GM23338 (cell line): ENCODE data around the gene IL22. TPM values are rescaled to one million over a fixed set of nuclear protein-coding genes. Genes with fewer than 3 reads are reported as not detected.

Source experiments
- ATAC-seq: fragments of 200-7000 bp; cut with Tn5 transposase; 3 replicates; pipeline ENCODE4 v1.9.1; 2020
- DNase-seq: peaks from one replicate; pipeline ENCODE4 v3.0.0-alpha.2; 2015; ENCODE audit warnings: low spot score
- H2AFZ ChIP-seq: fragments of 200-600 bp; sonication (generic); 2 replicates; pipeline ENCODE4 v1.8.0; 2016; ENCODE audit warnings: antibody characterized with exemption, mild to moderate bottlenecking, moderate library complexity
- H3F3A ChIP-seq: fragments of 200-600 bp; sonication (generic); replicated peaks from 2 replicates; pipeline ENCODE4 v1.8.0; 2017; ENCODE audit warnings: antibody characterized with exemption, mixed run types, low read depth
- H3K27ac ChIP-seq: fragments of 200-600 bp; sonication (generic); 2 replicates; pipeline ENCODE4 v1.6.1; 2016; ENCODE audit warnings: low read depth
- H3K27me3 ChIP-seq: fragments of 200-600 bp; sonication (generic); 2 replicates; pipeline ENCODE4 v1.8.0; 2016; ENCODE audit warnings: mild to moderate bottlenecking, mixed run types, moderate library complexity; ENCODE audit not compliant: insufficient read depth
- H3K36me3 ChIP-seq: fragments of 200-600 bp; sonication (generic); 2 replicates; pipeline ENCODE4 v1.8.0; 2016; ENCODE audit warnings: mild to moderate bottlenecking; ENCODE audit not compliant: insufficient read depth
- H3K4me1 ChIP-seq: fragments of 200-600 bp; sonication (generic); 2 replicates; pipeline ENCODE4 v1.8.0; 2016; ENCODE audit warnings: mild to moderate bottlenecking, moderate library complexity; ENCODE audit not compliant: insufficient read depth
- H3K4me2 ChIP-seq: fragments of 200-600 bp; sonication (generic); 2 replicates; pipeline ENCODE4 v1.7.1; 2017; ENCODE audit warnings: mixed run types
- H3K4me3 ChIP-seq: fragments of 200-600 bp; sonication (generic); 2 replicates; pipeline ENCODE4 v1.6.1; 2016; ENCODE audit warnings: mixed run types
- H3K79me2 ChIP-seq: fragments of 200-600 bp; sonication (generic); replicated peaks from 2 replicates; pipeline ENCODE4 v1.8.0; 2017; ENCODE audit warnings: mild to moderate bottlenecking; ENCODE audit not compliant: insufficient read depth
- H3K9me2 ChIP-seq: fragments of 200-600 bp; sonication (generic); 2 replicates; pipeline ENCODE4 v1.8.0; 2017; ENCODE audit not compliant: insufficient read depth
- H4K20me1 ChIP-seq: fragments of 200-600 bp; sonication (generic); replicated peaks from 2 replicates; pipeline ENCODE4 v1.8.0; 2017; ENCODE audit warnings: mild to moderate bottlenecking; ENCODE audit not compliant: insufficient read depth
- H3K27ac Mint-ChIP-seq: 2 replicates; pipeline ENCODE4 v1.8.0; 2020; ENCODE audit warnings: inconsistent platforms, mild to moderate bottlenecking, moderate library complexity, mixed read lengths
- H3K27me3 Mint-ChIP-seq: 3 replicates; pipeline ENCODE4 v1.8.0; 2022; ENCODE audit warnings: low read depth, mild to moderate bottlenecking, moderate library complexity, mixed read lengths, inconsistent platforms; ENCODE audit not compliant: insufficient read depth, poor library complexity
- H3K36me3 Mint-ChIP-seq: 3 replicates; pipeline ENCODE4 v1.8.0; 2021; ENCODE audit warnings: low read depth, mild to moderate bottlenecking, inconsistent platforms, moderate library complexity, mixed read lengths
- H3K4me1 Mint-ChIP-seq: 3 replicates; pipeline ENCODE4 v1.8.0; 2020; ENCODE audit warnings: mild to moderate bottlenecking, inconsistent platforms, mixed read lengths
- H3K4me3 Mint-ChIP-seq: 3 replicates; pipeline ENCODE4 v1.8.0; 2021; ENCODE audit warnings: moderate library complexity, mild to moderate bottlenecking, inconsistent platforms, mixed read lengths
- H3K9me3 Mint-ChIP-seq: 3 replicates; pipeline ENCODE4 v1.8.0; 2020; ENCODE audit warnings: moderate library complexity, mild to moderate bottlenecking, inconsistent platforms, mixed read lengths
- CREB1 ChIP-seq: fragments of 250-450 bp; sonication (Bioruptor Pico); IDR thresholded peaks from 2 replicates; pipeline ENCODE4 v1.5.0; 2020; ENCODE audit warnings: low read depth, mild to moderate bottlenecking, moderate library complexity
- CTCF ChIP-seq, 2 experiments: fragments of 200-600 bp in 1 of 2; sonication (generic) in 1 of 2; conservative IDR thresholded peaks; 2 replicates each; pipeline versions ENCODE4 v1.5.1 to v1.6.1; 2016 to 2017; ENCODE audit warnings: antibody characterized with exemption in 2 of 2, low read depth in 2 of 2, mild to moderate bottlenecking in 2 of 2, moderate library complexity in 1 of 2
- ETS1 ChIP-seq: IDR thresholded peaks from 2 replicates; pipeline ENCODE4 v1.6.1; 2016; ENCODE audit warnings: antibody characterized with exemption
- EZH2 ChIP-seq: fragments of 200-600 bp; sonication (generic); IDR thresholded peaks from one replicate; pipeline ENCODE4 v1.8.0; 2017; ENCODE audit warnings: antibody characterized with exemption, mild to moderate bottlenecking, low read depth; ENCODE audit not compliant: unreplicated experiment
- EZH2phosphoT487 ChIP-seq: fragments of 200-600 bp; sonication (generic); IDR thresholded peaks from one replicate; pipeline ENCODE4 v1.8.1; 2018; ENCODE audit warnings: antibody characterized with exemption; ENCODE audit not compliant: unreplicated experiment
- JUNB ChIP-seq: IDR thresholded peaks from one replicate; pipeline ENCODE4 v1.6.1; 2016; ENCODE audit warnings: antibody characterized with exemption; ENCODE audit not compliant: unreplicated experiment
- NANOG ChIP-seq: IDR thresholded peaks from 2 replicates; pipeline ENCODE4 v1.6.1; 2016; ENCODE audit warnings: antibody characterized with exemption, borderline replicate concordance
- POLR2AphosphoS5 ChIP-seq: IDR thresholded peaks from 2 replicates; pipeline ENCODE4 v1.6.1; 2016; ENCODE audit warnings: antibody characterized with exemption, low read depth
- STAT1 ChIP-seq: IDR thresholded peaks from one replicate; pipeline ENCODE4 v1.6.1; 2016; ENCODE audit warnings: antibody characterized with exemption; ENCODE audit not compliant: unreplicated experiment
- ZNF114 ChIP-seq: fragments of 250-450 bp; sonication (Bioruptor Pico); IDR thresholded peaks from 2 replicates; pipeline ENCODE4 v1.5.0; 2020; ENCODE audit warnings: mild to moderate bottlenecking, moderate library complexity
- ZNF331 ChIP-seq: fragments of 250-450 bp; sonication (Bioruptor Pico); IDR thresholded peaks from 2 replicates; pipeline ENCODE4 v1.5.0; 2020; ENCODE audit warnings: low read depth, mild to moderate bottlenecking, moderate library complexity
- ZNF462 ChIP-seq: fragments of 250-450 bp; sonication (Bioruptor Pico); IDR thresholded peaks from 2 replicates; pipeline ENCODE4 v1.5.0; 2020; ENCODE audit warnings: mild to moderate bottlenecking, moderate library complexity
- polyA plus RNA-seq: library from polyadenylated mRNA; unstranded; fragments of >200 nt; fragmentation: Nextera tagmentation; extraction: Ambion mirVana; gene quantifications from 2 replicates; pipeline ENCODE4 v1.2.1, GENCODE V29; 2016
- total RNA-seq: library from RNA; depleted of rRNA; stranded (reverse); fragments of >200 nt; shearing (Covaris generic); gene quantifications from 2 replicates; pipeline ENCODE4 v1.2.3, GENCODE V29; 2014
- TF ChIP-seq, protein P1 (sequence below): IDR thresholded peaks from one replicate; pipeline ENCODE4 v1.6.1; 2018; ENCODE audit warnings: antibody characterized with exemption; ENCODE audit not compliant: unreplicated experiment

The IL22 gene
- total and polyA plus RNA-seq, 2 experiments from 2014 or later: not detected

DNA sequence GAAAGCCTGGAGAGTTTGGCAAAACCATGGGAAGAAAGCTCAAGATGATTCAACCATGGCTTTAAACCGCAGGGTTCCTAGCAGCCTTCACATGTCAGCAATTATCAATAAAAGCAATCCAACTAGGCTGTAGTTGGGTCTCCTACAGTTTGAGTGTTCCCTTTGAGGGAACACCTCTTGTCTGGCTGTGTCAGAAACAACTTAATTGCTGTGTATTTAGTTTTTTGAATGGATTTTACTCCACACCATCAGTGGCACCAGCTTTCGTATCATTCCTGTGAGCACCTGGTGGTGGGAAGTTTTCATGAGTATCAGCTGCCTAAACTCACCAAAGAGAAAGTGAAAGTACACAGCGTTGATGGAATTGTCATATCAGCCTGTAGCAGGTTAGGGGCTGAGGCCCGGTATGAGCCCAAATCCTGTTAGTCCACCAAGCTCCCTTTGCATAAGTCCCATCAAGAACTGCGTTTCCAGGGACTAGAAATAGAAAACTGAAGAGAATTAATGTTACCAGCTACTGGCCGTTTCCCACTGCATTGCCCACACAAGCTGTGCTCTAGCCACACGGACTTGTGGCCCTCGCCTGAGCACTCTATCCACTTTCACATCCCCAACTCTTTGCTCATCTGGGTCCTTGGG is 16.9 kb downstream of the IL22 start:
- Histone ChIP-seq H3K9me2 (no peaks in the 10 kb centered on the region), H3F3A (no peaks in the 10 kb centered on the region), H3K27ac (no peak overlapping the region), H3K4me1 (no peaks in the 10 kb centered on the region), H3K4me3 (no peak overlapping the region), H2AFZ (peak overlapping the region; percentile 1; the same call in 1 of the 2 replicates), H3K4me2 (no peak overlapping the region), H3K36me3 (no peaks in the 10 kb centered on the region), H3K79me2 (no peaks in the 10 kb centered on the region), H3K27me3 (no peaks in the 10 kb centered on the region), H4K20me1 (no peaks in the 10 kb centered on the region)
- Mint-ChIP-seq H3K9me3 (no peaks in the 10 kb centered on the region), H3K4me3 (no peak overlapping the region), H3K27me3 (no peaks in the 10 kb centered on the region), H3K36me3 (no peaks in the 10 kb centered on the region), H3K27ac (no peak overlapping the region), H3K4me1 (no peaks in the 10 kb centered on the region; the same call in 1 of the 3 replicates)
- DNase-seq (no peak), ATAC-seq (no peak)
- TF ChIP-seq ETS1 (no peak), EZH2phosphoT487 (no peak), JUNB (no peak), EZH2 (no peak), ZNF331 (CRISPR knock-in tag) (no peak), ZNF114 (CRISPR knock-in tag) (no peak), NANOG (no peak), CTCF (conservative IDR thresholded peaks at IDR 0.05; ENCODE audit: low read depth in 2 of 2) (no peak), STAT1 (no peak), ZNF462 (no peak), POLR2AphosphoS5 (no peak), CREB1 (CRISPR knock-in tag) (no peak)
- TF ChIP-seq, protein P1, sequence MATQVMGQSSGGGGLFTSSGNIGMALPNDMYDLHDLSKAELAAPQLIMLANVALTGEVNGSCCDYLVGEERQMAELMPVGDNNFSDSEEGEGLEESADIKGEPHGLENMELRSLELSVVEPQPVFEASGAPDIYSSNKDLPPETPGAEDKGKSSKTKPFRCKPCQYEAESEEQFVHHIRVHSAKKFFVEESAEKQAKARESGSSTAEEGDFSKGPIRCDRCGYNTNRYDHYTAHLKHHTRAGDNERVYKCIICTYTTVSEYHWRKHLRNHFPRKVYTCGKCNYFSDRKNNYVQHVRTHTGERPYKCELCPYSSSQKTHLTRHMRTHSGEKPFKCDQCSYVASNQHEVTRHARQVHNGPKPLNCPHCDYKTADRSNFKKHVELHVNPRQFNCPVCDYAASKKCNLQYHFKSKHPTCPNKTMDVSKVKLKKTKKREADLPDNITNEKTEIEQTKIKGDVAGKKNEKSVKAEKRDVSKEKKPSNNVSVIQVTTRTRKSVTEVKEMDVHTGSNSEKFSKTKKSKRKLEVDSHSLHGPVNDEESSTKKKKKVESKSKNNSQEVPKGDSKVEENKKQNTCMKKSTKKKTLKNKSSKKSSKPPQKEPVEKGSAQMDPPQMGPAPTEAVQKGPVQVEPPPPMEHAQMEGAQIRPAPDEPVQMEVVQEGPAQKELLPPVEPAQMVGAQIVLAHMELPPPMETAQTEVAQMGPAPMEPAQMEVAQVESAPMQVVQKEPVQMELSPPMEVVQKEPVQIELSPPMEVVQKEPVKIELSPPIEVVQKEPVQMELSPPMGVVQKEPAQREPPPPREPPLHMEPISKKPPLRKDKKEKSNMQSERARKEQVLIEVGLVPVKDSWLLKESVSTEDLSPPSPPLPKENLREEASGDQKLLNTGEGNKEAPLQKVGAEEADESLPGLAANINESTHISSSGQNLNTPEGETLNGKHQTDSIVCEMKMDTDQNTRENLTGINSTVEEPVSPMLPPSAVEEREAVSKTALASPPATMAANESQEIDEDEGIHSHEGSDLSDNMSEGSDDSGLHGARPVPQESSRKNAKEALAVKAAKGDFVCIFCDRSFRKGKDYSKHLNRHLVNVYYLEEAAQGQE: no peak
